Hepatocyte (in vitro differentiated cells): ENCODE results near the gene ZNF746.

ENCODE experiments used
- EZH2 ChIP-seq: fragments of 200-600 bp; sonication (generic); IDR thresholded peaks from 2 replicates; pipeline ENCODE4 v1.6.1; 2016; ENCODE audit warnings: antibody characterized with exemption, mild to moderate bottlenecking, borderline replicate concordance
- EZH2phosphoT487 ChIP-seq: fragments of 200-600 bp; sonication (generic); IDR thresholded peaks from one replicate; pipeline ENCODE4 v1.6.1; 2018; ENCODE audit warnings: antibody characterized with exemption, mild to moderate bottlenecking, low read depth, moderate library complexity; ENCODE audit not compliant: unreplicated experiment, severe bottlenecking

DNA sequence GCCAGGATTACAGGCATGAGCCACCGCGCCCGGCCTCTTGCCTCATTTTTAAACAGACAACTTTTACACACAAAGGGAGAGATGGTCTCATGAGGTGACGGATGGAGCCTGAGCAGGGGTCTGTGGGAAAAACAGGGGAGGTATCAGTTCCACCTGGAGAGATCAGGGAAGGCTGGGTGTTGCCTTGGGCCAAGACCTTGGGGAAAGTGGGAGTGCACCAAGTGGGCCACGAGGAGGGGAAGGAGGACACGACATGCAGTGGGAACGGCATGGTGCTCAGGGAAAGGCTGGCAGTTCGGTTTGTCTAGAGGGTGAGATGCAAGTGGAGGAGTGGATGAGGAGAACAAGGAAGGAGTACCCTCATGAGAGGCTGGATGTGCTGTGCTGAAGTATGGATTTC lies 27.8 kb downstream of the ZNF746 start:
- TF ChIP-seq EZH2 (no peak), EZH2phosphoT487 (no peak)
